ENCODE data around the gene KCNN3.
"Not testable (repeated sequence)": the region's sequence is repeated elsewhere in the genome, so short reads cannot be mapped to it uniquely, and the experiment has no call there.

KCNN3 gene

DNA sequence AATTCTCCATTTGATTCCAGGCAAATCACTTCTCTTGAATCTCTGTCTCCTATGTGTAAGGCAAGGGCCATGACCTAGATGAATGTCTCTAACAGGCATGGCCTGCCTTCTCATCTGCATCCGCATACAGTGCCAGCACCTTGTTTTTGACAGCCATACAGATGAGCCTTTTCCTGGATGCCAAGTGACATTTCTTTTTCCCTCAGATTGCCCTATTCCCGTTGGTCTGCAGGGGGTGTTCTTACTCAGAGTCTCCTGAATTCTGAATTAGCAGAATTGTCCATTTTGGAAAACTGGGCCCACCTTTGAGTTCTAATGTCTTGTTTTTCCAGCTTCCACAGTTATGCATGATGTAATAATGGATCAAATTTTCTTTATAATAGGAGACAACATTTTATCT, 174.1 kb downstream of the KCNN3 start:
- no peak for DNase-seq

DNA sequence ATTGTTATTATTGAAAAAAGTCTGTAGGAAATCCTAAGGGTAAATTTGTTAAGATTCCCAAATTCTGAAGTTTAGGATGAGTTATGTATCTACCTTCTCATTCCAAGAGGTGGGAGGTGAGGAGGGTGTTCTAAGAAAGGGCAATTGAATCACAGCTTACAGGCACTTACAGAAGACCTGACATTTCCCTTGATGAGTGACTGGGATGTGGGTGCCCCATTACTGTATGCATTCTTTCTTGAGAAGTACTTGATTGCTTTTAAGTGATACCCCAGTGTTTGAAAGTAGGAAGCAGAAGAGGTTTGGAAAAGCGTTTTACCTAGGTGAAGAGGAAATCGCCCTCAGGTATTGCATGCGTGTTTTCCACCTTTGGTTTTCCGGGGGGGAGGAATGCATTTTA, 175.1 kb downstream of the KCNN3 start:
- DNase-seq = no peak

DNA sequence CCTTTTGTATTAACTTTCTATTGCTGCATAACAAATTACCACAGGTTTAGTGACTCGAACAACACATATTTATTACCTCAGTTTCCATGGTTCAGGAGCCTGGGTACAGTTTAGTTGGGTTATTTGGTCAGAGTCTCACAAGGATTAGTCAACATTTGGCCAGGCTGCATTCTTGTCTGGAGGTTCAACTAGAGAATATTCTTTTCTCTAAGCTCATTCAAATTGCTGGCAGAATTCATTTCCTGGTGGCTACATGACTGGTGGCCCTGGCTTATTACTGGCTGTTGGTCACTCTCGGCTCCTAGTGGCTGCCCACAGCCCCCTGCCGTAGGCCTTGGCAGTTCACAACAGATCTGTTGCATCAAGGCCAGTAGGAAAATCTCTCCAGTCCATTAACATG, 181.0 kb downstream of the KCNN3 start:
- DNase-seq = no peak

DNA sequence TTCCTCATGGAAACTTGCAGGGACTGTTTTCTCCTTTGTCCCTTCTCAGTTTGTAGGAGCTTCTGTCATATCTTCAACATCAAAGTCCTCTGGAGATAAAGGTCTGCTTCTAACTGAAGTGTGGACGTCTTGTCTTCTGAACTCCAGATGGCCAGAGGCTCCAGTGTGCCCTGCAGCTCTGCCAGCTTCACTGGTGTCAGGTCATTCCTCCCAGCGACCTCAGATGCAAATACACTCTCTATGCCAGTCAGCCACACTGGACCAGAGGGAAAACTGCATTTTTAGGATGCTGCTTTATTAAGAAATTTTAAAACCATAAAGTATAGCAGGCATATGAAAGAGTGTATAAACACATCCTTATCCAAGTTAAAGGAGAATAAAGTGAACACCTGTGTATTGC, 183.6 kb downstream of the KCNN3 start:
- no peak for DNase-seq

DNA sequence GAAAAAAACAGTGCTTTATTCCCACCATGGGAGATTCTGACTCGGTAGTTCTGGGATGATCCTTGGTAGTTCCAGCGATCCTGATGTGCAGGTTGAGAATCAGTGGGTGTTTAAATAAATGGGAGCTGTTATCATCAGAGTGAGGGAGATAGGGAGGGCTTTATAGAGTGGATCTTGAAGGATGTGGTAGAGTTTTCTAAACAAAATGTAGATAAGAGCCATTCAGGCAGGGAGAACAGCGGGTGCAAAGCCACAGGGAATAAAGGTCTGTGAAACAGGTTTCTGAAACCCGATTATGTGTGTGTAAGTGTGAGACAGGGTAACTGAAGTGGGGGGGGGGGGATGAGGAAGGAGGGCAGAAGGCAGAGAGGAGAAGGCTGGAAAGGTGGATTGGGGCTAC, 186.3 kb downstream of the KCNN3 start:
- DNase-seq = no peak

DNA sequence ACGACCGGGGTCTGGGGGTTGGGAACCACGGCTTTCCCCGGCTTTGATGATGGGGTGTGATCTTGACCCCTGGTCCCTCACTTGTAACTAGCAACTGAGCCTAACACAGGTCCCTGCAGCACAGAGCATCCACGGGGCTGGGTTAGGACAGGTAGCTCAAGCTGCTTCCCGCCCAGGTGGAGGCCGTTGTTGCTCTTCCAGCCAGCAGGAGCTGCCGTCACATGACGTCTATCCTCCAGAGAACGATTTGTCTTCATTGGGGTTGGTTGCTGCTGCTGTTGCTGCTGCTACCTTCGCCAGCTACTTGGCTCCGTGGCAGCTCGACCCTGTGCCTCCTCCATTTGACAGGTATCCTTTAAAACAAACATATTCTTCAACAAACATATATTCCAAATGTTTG, 187.8 kb downstream of the KCNN3 start:
- no peak for DNase-seq

DNA sequence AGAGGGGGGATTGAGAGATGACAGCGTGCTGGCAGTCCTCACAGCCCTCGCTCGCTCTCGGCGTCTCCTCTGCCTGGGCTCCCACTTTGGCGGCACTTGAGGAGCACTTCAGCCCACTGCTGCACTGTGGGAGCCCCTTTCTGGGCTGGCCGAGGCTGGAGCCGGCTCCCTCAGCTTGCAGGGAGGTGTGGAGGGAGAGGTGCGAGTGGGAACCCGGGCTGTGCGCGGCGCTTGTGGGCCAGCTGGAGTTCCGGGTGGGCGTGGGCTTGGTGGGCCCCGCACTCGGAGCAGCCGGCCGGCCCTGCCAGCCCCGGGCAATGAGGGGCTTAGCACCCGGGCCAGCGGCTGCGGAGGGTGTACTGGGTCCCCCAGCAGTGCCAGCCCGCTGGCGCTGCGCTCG, 192.2 kb downstream of the KCNN3 start:
- not testable (repeated sequence) for DNase-seq

DNA sequence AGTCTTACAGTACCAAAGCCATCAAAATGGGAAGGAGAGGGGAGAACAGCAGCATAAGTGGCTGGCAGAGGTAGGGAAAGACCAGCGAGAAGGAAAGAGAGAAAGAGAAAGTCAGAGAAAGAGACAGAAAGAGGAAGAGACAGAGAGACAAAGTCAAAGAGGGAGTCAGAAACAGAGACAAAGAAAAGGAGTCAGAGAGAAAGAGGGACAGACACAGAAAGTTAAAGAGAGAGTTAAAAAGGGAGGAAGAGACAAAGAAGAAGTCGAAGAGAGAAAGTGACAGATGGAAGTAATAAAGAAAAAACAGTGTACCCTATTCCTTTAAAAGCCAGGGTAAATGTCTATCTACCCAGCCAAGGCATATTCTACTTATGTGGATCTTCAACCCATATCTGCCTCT, 193.2 kb downstream of the KCNN3 start:
- not testable (repeated sequence) for DNase-seq

DNA sequence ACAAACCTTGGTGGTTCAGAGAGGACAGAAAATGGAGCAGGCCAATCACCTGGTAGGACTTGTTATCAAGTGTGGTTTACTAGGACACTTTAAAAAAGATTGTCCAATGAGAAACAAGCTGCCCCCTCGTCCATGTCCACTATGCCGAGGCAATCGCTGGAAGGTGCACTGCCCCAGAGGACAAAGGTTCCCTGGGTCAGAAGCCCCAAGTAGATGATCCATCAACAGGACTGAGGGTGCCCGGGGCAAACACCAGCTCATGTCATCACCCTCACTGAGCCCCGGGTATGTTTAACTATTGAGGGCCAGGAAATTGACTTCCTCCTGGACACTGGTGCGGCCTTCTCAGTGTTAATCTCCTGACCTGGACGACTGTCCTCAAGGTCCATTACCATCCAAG, 195.6 kb downstream of the KCNN3 start:
- DNase-seq = not testable (repeated sequence)

DNA sequence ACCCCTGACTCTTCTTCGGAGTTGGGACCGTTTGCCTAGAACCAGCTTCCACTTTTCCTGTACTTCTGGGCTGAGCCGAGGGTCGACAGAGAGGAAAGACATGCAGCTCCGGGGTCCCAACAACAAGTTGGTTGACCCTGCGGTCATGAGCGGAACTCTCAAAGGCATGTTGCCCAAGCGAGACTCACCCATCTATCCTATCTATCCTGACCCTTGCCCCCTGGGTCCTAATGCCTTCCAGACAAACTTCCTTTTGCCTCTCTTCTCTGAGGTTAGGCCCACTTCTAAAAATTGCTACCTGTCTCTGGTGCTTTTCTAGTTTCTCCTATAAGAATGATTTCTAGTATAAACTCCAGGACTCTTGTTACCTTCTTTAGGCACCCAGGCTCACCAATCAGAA, 197.8 kb downstream of the KCNN3 start:
- DNase-seq = not testable (repeated sequence)

DNA sequence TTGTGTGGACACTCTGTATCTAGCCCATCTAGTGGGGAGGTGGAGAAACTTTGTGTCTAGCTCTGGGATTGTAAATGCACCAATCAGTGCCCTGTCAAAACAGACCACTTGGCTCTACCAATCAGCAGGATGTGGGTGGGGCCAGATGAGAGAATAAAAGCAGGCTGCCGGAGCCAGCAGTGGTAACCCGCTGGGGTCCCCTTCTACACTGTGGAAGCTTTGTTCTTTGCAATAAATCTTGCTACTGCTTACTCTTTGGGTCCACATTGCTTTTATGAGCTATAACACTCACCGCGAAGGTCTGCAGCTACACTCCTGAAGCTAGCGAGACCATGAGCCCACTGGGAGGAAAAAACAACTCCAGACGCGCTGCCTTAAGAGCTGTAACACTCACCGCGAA, 198.7 kb downstream of the KCNN3 start:
- not testable (repeated sequence) for DNase-seq

DNA sequence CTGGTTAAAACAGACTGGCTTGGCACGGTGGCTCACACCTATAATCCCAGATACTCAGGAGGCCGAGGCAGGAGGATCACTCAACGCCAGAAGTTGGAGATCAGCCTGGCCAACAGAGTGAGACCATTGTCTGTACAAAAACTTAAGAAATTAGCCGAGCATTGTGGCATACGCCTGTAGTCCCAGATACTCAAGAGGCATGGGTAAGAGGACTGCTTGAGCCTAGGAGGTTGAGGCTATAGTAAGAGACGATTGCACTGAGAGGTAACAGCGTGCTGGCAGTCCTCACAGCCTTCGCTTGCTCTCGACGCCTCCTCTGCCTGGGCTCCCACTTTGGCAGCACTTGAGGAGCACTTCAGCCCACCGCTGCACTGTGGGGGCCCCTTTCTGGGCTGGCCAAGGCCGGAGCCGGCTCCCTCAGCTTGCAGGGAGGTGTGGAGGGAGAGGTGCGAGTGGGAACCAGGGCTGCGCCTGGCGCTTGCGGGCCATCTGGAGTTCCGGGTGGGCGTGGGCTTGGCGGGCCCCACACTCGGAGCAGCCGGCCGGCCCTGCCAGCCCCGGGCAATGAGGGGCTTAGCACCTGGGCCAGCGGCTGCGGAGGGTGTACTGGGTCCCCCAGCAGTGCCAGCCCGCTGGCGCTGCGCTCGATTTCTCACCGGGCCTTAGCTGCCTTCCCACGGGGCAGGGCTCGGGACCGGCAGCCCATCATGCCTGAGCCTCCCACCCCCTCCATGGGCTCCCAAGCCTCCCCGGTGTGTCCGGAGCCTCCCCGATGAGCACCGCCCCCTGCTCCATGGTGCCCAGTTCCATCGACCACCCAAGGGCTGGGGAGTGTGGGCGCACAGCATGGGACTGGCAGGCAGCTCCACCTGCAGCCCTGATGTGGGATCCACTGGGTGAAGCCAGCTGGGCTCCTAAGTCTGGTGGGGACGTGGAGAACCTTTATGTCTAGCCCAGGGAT, 199.5 kb downstream of the KCNN3 start:
- DNase-seq = not testable (repeated sequence)

DNA sequence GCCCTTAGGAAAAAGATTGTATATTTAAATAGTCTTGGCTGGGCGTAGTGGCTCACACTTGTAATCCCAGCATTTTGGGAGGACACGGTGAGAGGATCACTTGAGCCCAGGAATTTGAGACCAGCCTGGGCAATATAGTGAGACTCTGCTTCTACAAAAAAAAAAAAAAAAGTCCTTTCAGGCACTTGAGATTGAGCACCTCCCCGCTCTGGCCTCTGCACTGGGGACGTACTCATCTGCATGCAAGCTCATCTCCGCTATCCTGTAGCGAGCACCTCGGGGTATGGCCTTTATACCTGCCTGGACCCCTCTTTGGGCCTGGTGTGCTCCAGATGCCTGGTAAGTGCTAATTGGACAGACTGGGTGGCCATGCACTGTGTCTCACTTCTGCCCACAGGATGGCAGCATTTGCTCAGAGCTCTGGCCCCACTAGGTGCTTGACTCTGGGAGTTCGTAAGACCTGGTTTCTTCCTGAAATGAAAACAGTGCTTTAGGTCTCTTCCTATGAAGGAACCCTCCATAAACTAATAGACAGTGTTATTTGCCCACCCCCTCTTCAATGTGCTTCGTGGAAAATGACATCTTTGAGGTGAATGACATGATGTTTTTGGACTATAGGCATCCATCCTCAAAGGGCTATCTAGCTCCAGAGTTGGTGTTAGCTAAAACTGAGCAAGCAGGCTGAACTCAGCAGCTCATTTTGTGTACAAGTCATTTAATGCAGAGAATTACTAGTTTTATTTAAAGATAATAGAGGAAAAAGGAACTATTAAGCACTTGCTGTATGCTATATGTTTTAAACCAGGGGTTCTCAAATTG, 200.4 kb downstream of the KCNN3 start:
- peak; percentile 46 for DNase-seq

DNA sequence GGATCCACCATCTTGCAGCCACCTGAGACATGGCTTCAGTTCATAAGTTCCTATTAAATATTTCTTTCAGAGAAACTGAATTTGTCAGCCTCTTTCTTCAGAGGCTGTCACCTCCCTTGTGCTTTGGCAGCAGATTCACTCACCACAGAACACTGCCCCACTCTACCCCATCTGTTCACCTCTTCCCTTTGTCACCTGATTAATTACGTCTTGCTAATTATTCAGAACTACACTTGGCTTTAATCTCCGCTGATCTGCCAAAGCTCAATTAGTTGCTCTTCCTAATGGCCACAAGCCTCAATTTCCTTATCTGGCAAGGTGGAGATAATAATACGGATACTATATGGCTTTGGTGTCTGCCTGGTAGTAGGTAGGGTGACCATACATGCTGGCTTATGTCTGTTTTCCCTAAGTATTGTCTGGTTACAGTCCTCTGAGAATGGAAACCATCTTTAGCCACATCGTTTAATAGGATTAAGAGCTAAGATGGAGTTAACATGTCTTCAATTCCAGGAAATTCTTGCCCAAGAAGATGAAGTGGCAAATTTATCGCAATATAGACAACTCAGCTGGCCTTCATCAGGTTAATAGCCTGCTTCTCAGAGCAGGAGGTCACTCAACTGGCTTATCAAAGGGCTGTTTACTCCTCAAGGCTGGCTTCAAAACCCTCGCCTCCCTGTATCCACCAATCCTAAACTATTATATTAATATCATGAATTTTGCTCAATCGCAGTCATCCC, 203.9 kb downstream of the KCNN3 start:
- no peak for DNase-seq

DNA sequence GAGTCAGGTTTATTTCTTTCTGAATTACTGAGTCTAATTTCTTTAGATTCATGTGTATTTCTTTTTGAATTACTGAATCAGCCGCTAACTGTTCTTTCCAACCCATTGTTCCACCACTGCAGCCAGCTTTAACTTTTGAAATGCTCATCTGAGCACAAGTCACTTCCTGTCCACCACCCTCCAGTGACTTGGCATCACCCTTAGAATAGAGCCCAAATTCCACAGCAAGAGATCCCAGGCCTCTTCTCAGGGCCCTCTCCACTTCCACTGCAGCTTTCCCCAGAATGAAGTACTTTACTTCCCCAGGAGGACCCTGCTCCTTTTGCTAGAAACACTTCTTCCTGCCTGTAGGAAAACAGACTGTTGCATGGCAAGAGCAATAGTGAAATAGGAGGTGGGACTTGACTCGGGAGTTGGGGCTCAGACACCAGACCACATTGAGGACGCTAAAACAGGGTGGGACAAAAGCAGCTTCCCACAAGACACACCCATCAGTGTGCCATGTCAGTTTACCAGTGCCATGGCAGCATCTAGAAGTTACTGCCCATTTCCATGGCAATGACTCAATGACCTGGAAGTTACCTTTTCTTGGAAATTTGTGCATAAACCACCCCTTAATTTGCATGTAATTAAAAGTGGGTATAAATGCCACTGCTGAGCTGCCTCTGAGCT, 205.6 kb downstream of the KCNN3 start:
- DNase-seq = no peak

DNA sequence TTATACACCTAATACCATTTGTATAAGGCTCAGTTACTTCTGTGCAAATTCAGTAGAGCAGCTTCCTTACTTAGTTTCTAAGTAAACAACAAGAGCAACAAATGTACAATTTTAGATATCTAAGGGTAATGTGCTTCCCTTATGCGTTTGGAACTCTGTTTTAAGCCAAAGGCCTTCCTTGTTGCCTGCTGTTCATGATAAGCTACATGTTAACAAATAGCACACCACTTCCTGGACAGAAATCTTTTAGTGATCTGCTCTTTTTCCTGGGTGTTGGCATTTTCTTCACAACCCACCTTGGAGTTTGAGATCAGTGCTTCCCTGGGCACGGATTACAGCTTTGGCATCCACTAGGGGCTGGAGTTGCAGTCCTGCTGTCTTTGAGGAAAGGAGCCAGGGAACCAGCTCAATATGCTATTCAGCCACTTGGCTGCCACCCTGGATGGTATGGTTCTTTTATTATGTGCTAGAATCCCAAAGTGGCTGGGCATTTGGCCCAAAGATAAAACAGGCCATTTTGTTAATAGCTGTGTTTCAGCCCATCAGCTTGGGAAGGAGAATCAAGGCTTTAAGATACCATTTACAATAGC, 206.5 kb downstream of the KCNN3 start:
- DNase-seq = no peak

DNA sequence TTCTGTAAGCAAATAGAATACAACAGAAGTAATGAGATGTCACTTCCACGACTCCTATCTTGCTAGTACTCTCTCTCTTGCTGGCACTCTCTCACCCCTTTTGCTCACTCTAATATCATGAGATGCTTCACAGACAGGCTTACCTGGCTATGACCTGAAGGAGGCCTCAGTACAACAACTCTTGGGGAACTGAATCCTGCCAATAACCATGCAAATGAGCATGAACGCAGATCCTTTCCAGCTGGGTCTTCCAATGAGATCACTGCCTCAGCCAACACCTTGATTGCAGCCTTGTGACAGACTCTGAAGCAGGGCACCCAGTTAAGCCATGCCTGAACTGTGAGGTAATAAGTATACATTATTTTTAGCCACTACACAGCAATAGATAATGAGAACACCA, 209.0 kb downstream of the KCNN3 start:
- DNase-seq = no peak

DNA sequence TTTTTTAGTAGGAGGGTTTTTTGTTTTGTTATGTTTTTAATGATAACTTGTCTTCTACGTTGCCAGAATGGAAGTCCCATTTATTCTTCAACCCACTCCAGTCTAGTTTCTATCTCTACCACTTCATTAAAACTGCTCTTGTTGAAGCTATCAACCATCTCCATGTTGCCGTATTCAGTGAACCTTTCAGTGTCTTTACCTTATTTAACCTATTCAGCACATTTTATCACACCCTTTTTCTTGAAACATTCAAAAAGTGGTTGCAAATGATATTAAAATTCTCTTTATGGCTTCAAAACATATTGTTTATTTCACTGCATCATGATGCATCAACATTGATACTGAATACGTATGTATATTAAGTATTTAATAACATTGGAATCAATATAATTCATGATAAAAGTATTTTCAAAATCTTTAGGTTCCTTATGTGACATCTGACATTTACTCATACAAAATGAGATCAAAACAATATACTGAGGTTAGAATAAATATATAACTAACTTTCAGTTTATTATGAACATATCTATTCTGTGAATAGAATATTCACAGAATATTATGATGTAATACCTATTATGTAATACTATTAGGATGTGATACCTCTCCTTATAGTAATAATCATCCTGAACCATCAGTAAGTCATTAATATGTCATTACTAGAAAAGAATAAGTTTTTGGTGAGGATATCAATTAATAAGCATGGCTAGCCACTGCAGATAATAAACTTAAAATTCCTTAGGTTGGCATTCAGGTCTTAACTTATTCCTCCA, 210.1 kb downstream of the KCNN3 start:
- no peak for DNase-seq

DNA sequence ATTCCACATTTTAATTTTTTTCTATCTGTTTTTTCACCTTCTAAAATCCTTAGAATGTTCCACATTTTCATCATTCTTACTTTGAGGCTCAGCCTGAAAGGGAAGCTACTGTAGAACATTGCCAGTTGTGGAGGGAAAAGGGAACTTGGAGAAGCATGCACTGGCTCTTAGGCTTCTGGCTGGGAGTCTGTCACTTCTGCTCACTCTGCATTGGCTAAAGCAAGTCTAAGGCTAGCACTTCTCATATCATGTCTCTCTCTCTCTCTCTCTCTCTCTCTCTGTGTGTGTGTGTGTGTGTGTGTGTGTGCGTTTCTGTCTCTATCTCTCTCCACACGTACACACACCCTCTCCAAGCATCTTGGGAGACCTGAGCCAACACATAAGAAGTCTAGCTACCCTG, 212.5 kb downstream of the KCNN3 start:
- DNase-seq = no peak

DNA sequence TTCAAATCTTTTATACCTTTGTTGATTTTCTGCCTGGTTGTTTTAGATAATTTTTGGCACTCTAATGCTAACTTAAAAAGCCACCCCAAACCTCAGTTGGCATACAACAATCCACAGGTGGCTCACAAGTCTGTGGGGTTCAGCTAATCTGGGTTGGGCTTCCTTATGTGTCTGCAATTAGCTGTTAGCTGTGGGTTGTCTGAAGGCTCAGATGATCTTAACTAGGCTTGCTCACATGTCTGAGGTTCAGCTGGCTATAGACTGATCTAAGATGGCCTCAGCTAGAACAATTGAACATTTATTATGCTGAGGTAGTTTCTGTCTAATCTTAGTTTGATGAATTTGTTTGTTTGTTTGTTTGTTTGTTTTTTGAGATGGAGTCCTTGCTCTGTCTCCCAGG, 217.2 kb downstream of the KCNN3 start:
- no peak for DNase-seq
